Upper lobe of left lung (tissue), 6 donors: Measurements from ENCODE around the gene WFDC11. TPM values are rescaled to one million over a fixed set of nuclear protein-coding genes. Genes with fewer than 3 reads are reported as not detected.

ENCODE experiments used
- small RNA-seq, 4 donors: library from RNA; depleted of rRNA; stranded (forward); fragments of <200 nt; gene quantifications; one replicate each; pipeline ENCODE3, GENCODE V24; 2016
- total RNA-seq, 6 donors: library from RNA; depleted of rRNA in 4 of 6; stranded (reverse); fragments of >200 nt in 4 of 6; gene quantifications; one replicate each; pipeline versions ENCODE4 v1.1.0 to v1.2.1, GENCODE V29; 2016 to 2021
- donor health status: DM: no; HTN: no; CAD: no; lungs with moderate emphysema.
- donor health status: DM: no; HTN: yes; CAD: no; lungs with severe emphysema.

Gene WFDC11
- total RNA-seq, 6 donors from 2014 or later: not detected

Small RNA genes within 50 kb of the gene (small RNA-seq; reads per million reads assigned to genes)
- 0 to 0.31 (median 0.03) reads per million in 4 donors for gene MIR3617

Other genes with a start within 250 kb of the WFDC11 start
- gene WFDC2, start 200.5 kb downstream of the WFDC11 start, total RNA-seq: 100 to 1,000 TPM in 5 of 6 donors, 10 to 100 TPM in 1; 91.7 to 163 (median 135) TPM
- gene SPINT3, start 154.6 kb downstream of the WFDC11 start, total RNA-seq: not detected
- 1 to 10 TPM in 2 of 6 donors, not detected in 4; 1.6 to 1.8 TPM for gene WFDC6, start 130.8 kb downstream of the WFDC11 start, total RNA-seq
- gene EPPIN, start 122.8 kb downstream of the WFDC11 start, total RNA-seq: 1 to 10 TPM in 1 of 6 donors, under 1 TPM in 2, not detected in 3; 0.15 to 3.7 (median 0.47) TPM
- gene WFDC8, start 91.0 kb downstream of the WFDC11 start, total RNA-seq: not detected
- not detected for gene WFDC10A, start 40.5 kb downstream of the WFDC11 start, total RNA-seq
- not detected for gene WFDC9, start 39.0 kb downstream of the WFDC11 start, total RNA-seq
- gene WFDC13, start 31.8 kb upstream of the WFDC11 start, total RNA-seq: not detected
- gene WFDC10B, start 34.8 kb upstream of the WFDC11 start, total RNA-seq: 1 to 10 TPM in 4 of 6 donors, not detected in 2; 1.1 to 9.4 (median 1.6) TPM
- gene SPINT4, start 52.1 kb upstream of the WFDC11 start, total RNA-seq: not detected
- gene WFDC3, start 121.6 kb upstream of the WFDC11 start, total RNA-seq: 1 to 10 TPM in 4 of 6 donors, under 1 TPM in 1, not detected in 1; 1.00 to 7.1 (median 2.4) TPM
- 10 to 100 TPM; 36.8 to 61.8 (median 46.5) TPM for gene DNTTIP1, start 121.7 kb upstream of the WFDC11 start, total RNA-seq
- gene UBE2C, start 142.4 kb upstream of the WFDC11 start, total RNA-seq: 10 to 100 TPM in 1 of 6 donors, 1 to 10 TPM in 3, not detected in 2; 1.1 to 12.5 (median 3.5) TPM
- gene TNNC2, start 157.1 kb upstream of the WFDC11 start, total RNA-seq: 1 to 10 TPM in 1 of 6 donors, under 1 TPM in 2, not detected in 3; 0.37 to 1.1 (median 0.80) TPM
- gene SNX21, start 163.6 kb upstream of the WFDC11 start, total RNA-seq: 100 to 1,000 TPM in 1 of 6 donors, 10 to 100 TPM in 5; 23.9 to 117 (median 52.9) TPM
- gene ACOT8, start 187.2 kb upstream of the WFDC11 start, total RNA-seq: 10 to 100 TPM; 23.9 to 46.8 (median 31.5) TPM
- gene ZSWIM3, start 187.4 kb upstream of the WFDC11 start, total RNA-seq: 1 to 10 TPM; 2.4 to 7.3 (median 3.9) TPM
- gene ZSWIM1, start 211.0 kb upstream of the WFDC11 start, total RNA-seq: 1 to 10 TPM; 4.2 to 9.7 (median 8.6) TPM
- gene SPATA25, start 217.4 kb upstream of the WFDC11 start, total RNA-seq: 10 to 100 TPM in 1 of 6 donors, 1 to 10 TPM in 5; 1.3 to 11.5 (median 1.6) TPM
- gene NEURL2, start 221.0 kb upstream of the WFDC11 start, total RNA-seq: 10 to 100 TPM in 1 of 6 donors, 1 to 10 TPM in 5; 3.9 to 31.4 (median 5.5) TPM
- 100 to 1,000 TPM; 109 to 176 (median 155) TPM for gene CTSA, start 221.1 kb upstream of the WFDC11 start, total RNA-seq
- 100 to 1,000 TPM in 2 of 6 donors, 10 to 100 TPM in 4; 28.9 to 169 (median 57.8) TPM for gene PLTP, start 241.9 kb upstream of the WFDC11 start, total RNA-seq